Calu3 (cell line): ENCODE results near the gene KCNIP3. TPM values are rescaled to one million over a fixed set of nuclear protein-coding genes. Genes with fewer than 3 reads are reported as not detected.

Experiments used
- BruUV-seq: library from RNA; stranded (reverse); fragments of 400-500 nt; replicated peaks from 2 replicates; lab custom pipeline; 2021; lab: Mats Ljungman, UMichigan
- CTCF ChIA-PET: fragments of 300-600 bp; sonication (Branson Sonifier 250); formaldehyde crosslinking; loops from one replicate; lab custom pipeline; 2022; ENCODE audit warnings: antibody characterized with exemption; lab: Charles Lee
- DNase-seq: peaks from one replicate; pipeline ENCODE4 v3.0.0; 2022
- H3K27ac Mint-ChIP-seq: one replicate; pipeline ENCODE4 v1.8.0; 2022; ENCODE audit warnings: mixed read lengths; ENCODE audit not compliant: unreplicated experiment
- H3K27me3 Mint-ChIP-seq: one replicate; pipeline ENCODE4 v1.8.0; 2022; ENCODE audit warnings: mixed read lengths; ENCODE audit not compliant: unreplicated experiment
- H3K36me3 Mint-ChIP-seq: one replicate; pipeline ENCODE4 v1.8.0; 2022; ENCODE audit warnings: mild to moderate bottlenecking, moderate library complexity, mixed read lengths; ENCODE audit not compliant: insufficient read depth, unreplicated experiment
- H3K4me1 Mint-ChIP-seq: one replicate; pipeline ENCODE4 v1.8.0; 2022; ENCODE audit warnings: mild to moderate bottlenecking, low read depth, mixed read lengths; ENCODE audit not compliant: unreplicated experiment
- H3K4me3 Mint-ChIP-seq: one replicate; pipeline ENCODE4 v1.8.0; 2022; ENCODE audit warnings: mild to moderate bottlenecking, low read depth, moderate library complexity, mixed read lengths; ENCODE audit not compliant: unreplicated experiment
- H3K9me3 Mint-ChIP-seq: one replicate; pipeline ENCODE4 v1.8.0; 2022; ENCODE audit warnings: low read depth, mixed read lengths; ENCODE audit not compliant: unreplicated experiment
- CTCF ChIP-seq: fragments of 200-600 bp; IDR thresholded peaks from one replicate; pipeline ENCODE4 v1.8.0; 2022; ENCODE audit warnings: antibody characterized with exemption; ENCODE audit not compliant: unreplicated experiment
- intact Hi-C: fragments of 100-400 bp; cut with micrococcal nuclease; formaldehyde crosslinking; loops from one replicate; pipeline ENCODE4 v1.10.0; 2022; ENCODE audit not compliant: unreplicated experiment
- total RNA-seq: library from RNA; stranded (reverse); gene quantifications from 2 replicates; pipeline ENCODE4 v1.2.3, GENCODE V29; 2022

KCNIP3 gene
- total RNA-seq, 1 experiment from 2014 or later = 1.1 TPM

- H3K27ac Mint-ChIP-seq = no peak overlapping the region
Observed at GRCh38 chr2:95326433-95327140, 29.4 kb downstream of the KCNIP3 start.

GRCh38 chr2:95327861-95328260, 30.7 kb downstream of the KCNIP3 start:
- intact Hi-C loops = no loop called here
- Mint-ChIP-seq H3K36me3 (no peaks in the 10 kb centered on the region), H3K27ac (no peak overlapping the region), H3K4me3 (no peak overlapping the region), H3K9me3 (peaks cover 8% of the 10 kb centered on the region), H3K4me1 (peaks cover 7% of the 10 kb centered on the region), H3K27me3 (peaks cover 13% of the 10 kb centered on the region)
- CTCF ChIA-PET = no interaction called here
- no peak for DNase-seq
- no TSS peak for BruUV-seq
- TF ChIP-seq CTCF = no peak

More at GRCh38 chr2:95326433-95327140, 29.4 kb downstream of the KCNIP3 start:
- DNase-seq = no peak
- CTCF ChIA-PET = no interaction called here
- no peak overlapping the region for H3K4me3 Mint-ChIP-seq
- intact Hi-C loops = no loop called here
- no peak for TF ChIP-seq CTCF
- peaks cover 13% of the 10 kb centered on the region for H3K27me3 Mint-ChIP-seq
- H3K4me1 Mint-ChIP-seq = peaks cover 7% of the 10 kb centered on the region
- no TSS peak for BruUV-seq
- no peaks in the 10 kb centered on the region for H3K36me3 Mint-ChIP-seq
- H3K9me3 Mint-ChIP-seq = peaks cover 8% of the 10 kb centered on the region

GRCh38 chr2:95328358-95329125, 31.4 kb downstream of the KCNIP3 start:
- H3K9me3 Mint-ChIP-seq = peaks cover 8% of the 10 kb centered on the region
- peaks cover 9% of the 10 kb centered on the region for H3K4me1 Mint-ChIP-seq
- H3K27ac Mint-ChIP-seq = no peak overlapping the region
- no peak for DNase-seq
- H3K4me3 Mint-ChIP-seq = no peak overlapping the region
- H3K36me3 Mint-ChIP-seq = no peaks in the 10 kb centered on the region
- CTCF ChIA-PET = interaction anchor here (0.6 kb wide), 1 partner anchor 248 kb away, joined by 4 read pairs; no protein-coding TSS in a partner anchor
- BruUV-seq = no TSS peak
- intact Hi-C loops = no loop called here
- no peak for TF ChIP-seq CTCF
- H3K27me3 Mint-ChIP-seq = peaks cover 13% of the 10 kb centered on the region

- CTCF ChIA-PET = no interaction called here
- Mint-ChIP-seq H3K4me3 (no peak overlapping the region), H3K4me1 (peaks cover 18% of the 10 kb centered on the region), H3K9me3 (peaks cover 8% of the 10 kb centered on the region), H3K27me3 (peaks cover 13% of the 10 kb centered on the region), H3K36me3 (peaks cover 7% of the 10 kb centered on the region), H3K27ac (no peak overlapping the region)
- BruUV-seq = no TSS peak
- intact Hi-C loops = no loop called here
- no peak for DNase-seq
- no peak for TF ChIP-seq CTCF
Observed at GRCh38 chr2:95329401-95329800, 32.3 kb downstream of the KCNIP3 start.
